ENCODE measurements around the gene ZNF407. TPM values are rescaled to one million over a fixed set of nuclear protein-coding genes. Genes with fewer than 3 reads are reported as not detected.

The ZNF407 gene
- total RNA-seq, 1 experiment from 2014 or later: 7.6 TPM

DNA sequence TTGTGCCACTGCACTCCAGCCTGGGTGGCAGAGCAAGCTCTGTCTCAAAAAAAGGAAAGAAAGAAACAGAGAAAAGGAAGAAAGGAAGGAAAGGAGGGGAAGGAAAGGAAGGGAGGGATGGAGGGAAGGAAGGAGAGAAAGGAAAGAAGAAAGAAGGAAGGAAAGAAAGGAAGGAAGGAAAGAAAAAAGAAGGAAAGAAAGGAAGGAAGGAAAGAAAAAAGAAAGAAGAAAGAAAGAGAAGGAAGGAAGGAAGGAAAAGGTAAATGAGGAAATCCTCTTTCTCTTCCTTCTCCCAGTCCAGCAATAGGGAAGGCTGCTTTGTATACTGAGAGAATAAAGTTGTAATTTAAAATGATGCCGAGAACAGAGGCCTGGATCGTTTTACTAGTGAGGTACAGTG is 22.8 kb upstream of the ZNF407 start:
- DNase-seq (ENCODE audit: low read depth, low spot score) (no peak), ATAC-seq (no peak)
- no peaks in the 10 kb centered on the region for H3K9me3 ChIP-seq (ENCODE audit: control insufficient read depth in 1 of 2, insufficient read depth in 1 of 2, low read depth in 1 of 2, low read length in 2 of 2)
- H3K9ac ChIP-seq (ENCODE audit: low read length): no peak overlapping the region
- ChIA-PET CTCF (no interaction called here), POLR2A (no interaction called here), RAD21 (ENCODE audit: low non-redundant PET in 1 of 2, low total read pairs in 2 of 2, uncharacterized antibody in 2 of 2, unreplicated experiment in 2 of 2) (no interaction called here)
- no peak overlapping the region for H3K4me3 ChIP-seq (replicated peaks in 1 of 2; ENCODE audit: low read depth in 1 of 2, low read length in 2 of 2)
- H4K20me1 ChIP-seq (ENCODE audit: insufficient read depth): no peaks in the 10 kb centered on the region
- H3K4me1 ChIP-seq (ENCODE audit: control insufficient read depth in 1 of 2, insufficient read depth in 2 of 2, low read length in 2 of 2): no peaks in the 10 kb centered on the region
- intact Hi-C loops (cut with micrococcal nuclease): no loop called here
- H2AFZ ChIP-seq (ENCODE audit: low read depth, low read length, poor library complexity, severe bottlenecking): no peak overlapping the region
- H3K36me3 ChIP-seq (ENCODE audit: control insufficient read depth in 1 of 2, insufficient read depth in 2 of 2, low read length in 2 of 2): no peaks in the 10 kb centered on the region
- H3K79me2 ChIP-seq (ENCODE audit: insufficient read depth, low read length): no peaks in the 10 kb centered on the region
- H3K27ac ChIP-seq (ENCODE audit: low read depth, low read length): no peak overlapping the region
- TF ChIP-seq EZH2 (IDR thresholded peaks at IDR 0.05): no peak
- TF ChIP-seq ELF1 (IDR thresholded peaks at IDR 0.05; ENCODE audit: borderline replicate concordance, low read depth): no peak
- no peak for TF ChIP-seq ZNF274 (IDR thresholded peaks at IDR 0.05; ENCODE audit: low read depth, low read length)
- TF ChIP-seq FOSL1 (IDR thresholded peaks at IDR 0.05; ENCODE audit: low read depth): no peak
- no peak for TF ChIP-seq EGR1 (IDR thresholded peaks at IDR 0.05; ENCODE audit: low read depth)
- TF ChIP-seq RAD21 (IDR thresholded peaks at IDR 0.05; ENCODE audit: low read depth): no peak
- TF ChIP-seq JUND (IDR thresholded peaks at IDR 0.05): no peak
- TF ChIP-seq, protein P1, sequence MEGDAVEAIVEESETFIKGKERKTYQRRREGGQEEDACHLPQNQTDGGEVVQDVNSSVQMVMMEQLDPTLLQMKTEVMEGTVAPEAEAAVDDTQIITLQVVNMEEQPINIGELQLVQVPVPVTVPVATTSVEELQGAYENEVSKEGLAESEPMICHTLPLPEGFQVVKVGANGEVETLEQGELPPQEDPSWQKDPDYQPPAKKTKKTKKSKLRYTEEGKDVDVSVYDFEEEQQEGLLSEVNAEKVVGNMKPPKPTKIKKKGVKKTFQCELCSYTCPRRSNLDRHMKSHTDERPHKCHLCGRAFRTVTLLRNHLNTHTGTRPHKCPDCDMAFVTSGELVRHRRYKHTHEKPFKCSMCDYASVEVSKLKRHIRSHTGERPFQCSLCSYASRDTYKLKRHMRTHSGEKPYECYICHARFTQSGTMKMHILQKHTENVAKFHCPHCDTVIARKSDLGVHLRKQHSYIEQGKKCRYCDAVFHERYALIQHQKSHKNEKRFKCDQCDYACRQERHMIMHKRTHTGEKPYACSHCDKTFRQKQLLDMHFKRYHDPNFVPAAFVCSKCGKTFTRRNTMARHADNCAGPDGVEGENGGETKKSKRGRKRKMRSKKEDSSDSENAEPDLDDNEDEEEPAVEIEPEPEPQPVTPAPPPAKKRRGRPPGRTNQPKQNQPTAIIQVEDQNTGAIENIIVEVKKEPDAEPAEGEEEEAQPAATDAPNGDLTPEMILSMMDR (IDR thresholded peaks at IDR 0.05 in 2 of 3, conservative IDR thresholded peaks at IDR 0.05 in 1 of 3; ENCODE audit: borderline replicate concordance in 1 of 3, insufficient read depth in 1 of 3, low read depth in 2 of 3, low read length in 2 of 3): no peak
- peaks cover 48% of the 10 kb centered on the region for H3K27me3 ChIP-seq (ENCODE audit: insufficient read depth, low read length)
- H3K4me2 ChIP-seq (ENCODE audit: low read length): no peak overlapping the region
- H3K9me2 ChIP-seq (ENCODE audit: insufficient read depth): no peaks in the 10 kb centered on the region
- no TSS peak for BruUV-seq (replicated peaks)

DNA sequence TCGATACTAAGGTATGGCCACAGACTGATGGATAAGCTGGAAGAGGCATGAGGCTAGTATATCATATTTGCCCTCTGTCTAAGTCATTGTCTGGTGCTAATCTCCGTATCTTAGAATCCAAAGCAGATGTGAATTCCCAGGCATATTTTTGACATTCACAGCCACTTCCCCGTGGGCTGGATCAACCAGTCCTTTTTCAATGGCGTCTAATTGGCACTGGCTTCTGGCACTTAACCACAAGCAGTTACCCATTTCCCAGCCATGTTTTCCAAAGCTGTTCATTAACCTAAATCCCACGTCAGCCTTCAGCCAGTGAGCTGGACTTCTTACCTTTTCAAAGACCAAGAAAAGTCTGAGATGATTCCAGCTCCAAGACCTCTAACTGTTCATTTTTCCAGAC is 20.7 kb upstream of the ZNF407 start:
- Histone ChIP-seq H3K27me3 (ENCODE audit: insufficient read depth, low read length) (peaks cover 50% of the 10 kb centered on the region), H3K9me3 (ENCODE audit: control insufficient read depth in 1 of 2, insufficient read depth in 1 of 2, low read depth in 1 of 2, low read length in 2 of 2) (no peaks in the 10 kb centered on the region), H3K36me3 (ENCODE audit: control insufficient read depth in 1 of 2, insufficient read depth in 2 of 2, low read length in 2 of 2) (no peaks in the 10 kb centered on the region), H3K27ac (ENCODE audit: low read depth, low read length) (no peak overlapping the region), H4K20me1 (ENCODE audit: insufficient read depth) (no peaks in the 10 kb centered on the region), H3K4me1 (ENCODE audit: control insufficient read depth in 1 of 2, insufficient read depth in 2 of 2, low read length in 2 of 2) (no peaks in the 10 kb centered on the region), H2AFZ (ENCODE audit: low read depth, low read length, poor library complexity, severe bottlenecking) (no peak overlapping the region), H3K79me2 (ENCODE audit: insufficient read depth, low read length) (no peaks in the 10 kb centered on the region), H3K4me3 (replicated peaks in 1 of 2; ENCODE audit: low read depth in 1 of 2, low read length in 2 of 2) (no peak overlapping the region), H3K9ac (ENCODE audit: low read length) (no peak overlapping the region), H3K4me2 (ENCODE audit: low read length) (no peak overlapping the region), H3K9me2 (ENCODE audit: insufficient read depth) (no peaks in the 10 kb centered on the region)
- ChIA-PET RAD21 (ENCODE audit: low non-redundant PET in 1 of 2, low total read pairs in 2 of 2, uncharacterized antibody in 2 of 2, unreplicated experiment in 2 of 2) (no interaction called here), POLR2A (no interaction called here), CTCF (no interaction called here)
- TF ChIP-seq POLR2AphosphoS5 (IDR thresholded peaks at IDR 0.05; ENCODE audit: low read depth, low read length): no peak
- no peak for ATAC-seq
- intact Hi-C loops (cut with micrococcal nuclease): no loop called here
- DNase-seq (ENCODE audit: low read depth, low spot score): no peak
- no TSS peak for BruUV-seq (replicated peaks)
